HUES48 (cell line): Measurements from ENCODE around the gene PARPBP.
"Not testable (repeated sequence)": the region's sequence is repeated elsewhere in the genome, so short reads cannot be mapped to it uniquely, and the experiment has no call there.

Experiments
- H3K27ac ChIP-seq: one replicate; pipeline ENCODE4 v1.7.0; 2013; ENCODE audit warnings: low read depth, low read length, inconsistent platforms
- H3K27me3 ChIP-seq: 2 replicates; pipeline ENCODE4 v1.6.1; 2013; ENCODE audit warnings: mild to moderate bottlenecking, low read length; ENCODE audit not compliant: control insufficient read depth, insufficient read depth
- H3K36me3 ChIP-seq: 2 replicates; pipeline ENCODE4 v1.6.1; 2013; ENCODE audit warnings: low read length; ENCODE audit not compliant: control insufficient read depth, insufficient read depth
- H3K4me1 ChIP-seq: 2 replicates; pipeline ENCODE4 v1.6.1; 2013; ENCODE audit warnings: mild to moderate bottlenecking, low read length; ENCODE audit not compliant: control insufficient read depth, insufficient read depth
- H3K4me3 ChIP-seq: 2 replicates; pipeline ENCODE4 v1.5.1; 2013; ENCODE audit warnings: mild to moderate bottlenecking, low read depth, low read length
- H3K9ac ChIP-seq: 2 replicates; pipeline ENCODE4 v1.6.1; 2013; ENCODE audit warnings: mild to moderate bottlenecking, low read depth, low read length, moderate library complexity
- H3K9me3 ChIP-seq: 2 replicates; pipeline ENCODE4 v1.6.1; 2013; ENCODE audit warnings: low read length; ENCODE audit not compliant: control insufficient read depth, insufficient read depth

PARPBP gene

GRCh38 chr12:102114212-102114611 is 5.8 kb upstream of the PARPBP start:
- Histone ChIP-seq H3K27ac (peak overlapping the region; percentile 7), H3K4me3 (no peak overlapping the region), H3K9ac (no peak overlapping the region), H3K36me3 (peaks cover 66% of the 10 kb centered on the region), H3K4me1 (peaks cover 17% of the 10 kb centered on the region), H3K27me3 (no peaks in the 10 kb centered on the region), H3K9me3 (no peaks in the 10 kb centered on the region)

- no peaks in the 10 kb centered on the region for H3K9me3 ChIP-seq
- H3K4me3 ChIP-seq = no peak overlapping the region
- H3K27me3 ChIP-seq = no peaks in the 10 kb centered on the region
- no peak overlapping the region for H3K9ac ChIP-seq
- H3K27ac ChIP-seq = no peak overlapping the region
- peaks cover 17% of the 10 kb centered on the region for H3K4me1 ChIP-seq
- H3K36me3 ChIP-seq = peaks cover 44% of the 10 kb centered on the region
These were observed 3.6 kb upstream of the PARPBP start for GRCh38 chr12:102116392-102116791.

GRCh38 chr12:102118874-102119273 is 1.1 kb upstream of the PARPBP start:
- Histone ChIP-seq H3K36me3 (peaks cover 37% of the 10 kb centered on the region), H3K4me3 (peak overlapping the region; percentile 91), H3K9me3 (no peaks in the 10 kb centered on the region), H3K4me1 (peaks cover 3% of the 10 kb centered on the region), H3K9ac (no peak overlapping the region), H3K27ac (no peak overlapping the region), H3K27me3 (no peaks in the 10 kb centered on the region)

- Histone ChIP-seq H3K4me3 (peak overlapping the region; percentile 91), H3K9ac (peak overlapping the region; percentile 81), H3K27ac (peak overlapping the region; percentile 78), H3K9me3 (no peaks in the 10 kb centered on the region), H3K4me1 (no peaks in the 10 kb centered on the region), H3K36me3 (peaks cover 50% of the 10 kb centered on the region), H3K27me3 (no peaks in the 10 kb centered on the region)
These were observed 536 bp downstream of the PARPBP start for GRCh38 chr12:102120564-102120873.

- Histone ChIP-seq H3K4me1 (no peaks in the 10 kb centered on the region), H3K27ac (peak overlapping the region; percentile 78), H3K4me3 (peak overlapping the region; percentile 91), H3K9me3 (no peaks in the 10 kb centered on the region), H3K9ac (peak overlapping the region; percentile 81), H3K36me3 (peaks cover 50% of the 10 kb centered on the region), H3K27me3 (no peaks in the 10 kb centered on the region)
These were observed 903 bp downstream of the PARPBP start for GRCh38 chr12:102120886-102121285.

- H3K9ac ChIP-seq, H3K27me3 ChIP-seq, H3K4me1 ChIP-seq, H3K9me3 ChIP-seq: not testable (repeated sequence)
- peak overlapping the region; percentile 91 for H3K4me3 ChIP-seq
- peak overlapping the region; percentile 78 for H3K27ac ChIP-seq
- peaks cover 50% of the 10 kb centered on the region for H3K36me3 ChIP-seq
These were observed 1.3 kb downstream of the PARPBP start for GRCh38 chr12:102121328-102121727.

GRCh38 chr12:102130720-102131119 is 10.7 kb downstream of the PARPBP start:
- H3K4me3 ChIP-seq, H3K27ac ChIP-seq, H3K9me3 ChIP-seq, H3K27me3 ChIP-seq, H3K9ac ChIP-seq, H3K4me1 ChIP-seq: not testable (repeated sequence)
- H3K36me3 ChIP-seq = peaks cover 43% of the 10 kb centered on the region

- not testable (repeated sequence) for H3K27ac ChIP-seq, H3K9ac ChIP-seq, H3K27me3 ChIP-seq, H3K4me3 ChIP-seq, H3K9me3 ChIP-seq, H3K4me1 ChIP-seq
- H3K36me3 ChIP-seq = peaks cover 36% of the 10 kb centered on the region
These were observed 11.5 kb downstream of the PARPBP start for GRCh38 chr12:102131442-102131841.

- not testable (repeated sequence) for H3K27me3 ChIP-seq, H3K9me3 ChIP-seq, H3K4me1 ChIP-seq, H3K4me3 ChIP-seq, H3K27ac ChIP-seq, H3K9ac ChIP-seq
- H3K36me3 ChIP-seq = peaks cover 11% of the 10 kb centered on the region
These were observed 17.6 kb downstream of the PARPBP start for GRCh38 chr12:102137619-102138018.

GRCh38 chr12:102142866-102143373 is 22.9 kb downstream of the PARPBP start:
- not testable (repeated sequence) for H3K9me3 ChIP-seq, H3K36me3 ChIP-seq, H3K9ac ChIP-seq, H3K27me3 ChIP-seq, H3K27ac ChIP-seq, H3K4me1 ChIP-seq, H3K4me3 ChIP-seq

GRCh38 chr12:102144221-102144620 is 24.2 kb downstream of the PARPBP start:
- H3K4me3 ChIP-seq = no peak overlapping the region

GRCh38 chr12:102147062-102147587 is 27.1 kb downstream of the PARPBP start:
- peaks cover 24% of the 10 kb centered on the region for H3K36me3 ChIP-seq
- H3K9ac ChIP-seq, H3K9me3 ChIP-seq, H3K27ac ChIP-seq, H3K4me3 ChIP-seq, H3K27me3 ChIP-seq, H3K4me1 ChIP-seq: not testable (repeated sequence)

More at GRCh38 chr12:102144221-102144620, 24.2 kb downstream of the PARPBP start:
- Histone ChIP-seq H3K9me3 (no peaks in the 10 kb centered on the region), H3K27ac (no peak overlapping the region), H3K27me3 (no peaks in the 10 kb centered on the region), H3K9ac (no peak overlapping the region), H3K36me3 (peaks cover 10% of the 10 kb centered on the region), H3K4me1 (no peaks in the 10 kb centered on the region)
